Bone marrow (tissue), 2 donors: Measurements from ENCODE around the gene ZNF516.

ENCODE experiments used
- DNase-seq, 2 donors: peaks; one replicate each; lab custom pipeline; 2025; lab: John Stamatoyannopoulos, UW

The ZNF516 gene

DNA sequence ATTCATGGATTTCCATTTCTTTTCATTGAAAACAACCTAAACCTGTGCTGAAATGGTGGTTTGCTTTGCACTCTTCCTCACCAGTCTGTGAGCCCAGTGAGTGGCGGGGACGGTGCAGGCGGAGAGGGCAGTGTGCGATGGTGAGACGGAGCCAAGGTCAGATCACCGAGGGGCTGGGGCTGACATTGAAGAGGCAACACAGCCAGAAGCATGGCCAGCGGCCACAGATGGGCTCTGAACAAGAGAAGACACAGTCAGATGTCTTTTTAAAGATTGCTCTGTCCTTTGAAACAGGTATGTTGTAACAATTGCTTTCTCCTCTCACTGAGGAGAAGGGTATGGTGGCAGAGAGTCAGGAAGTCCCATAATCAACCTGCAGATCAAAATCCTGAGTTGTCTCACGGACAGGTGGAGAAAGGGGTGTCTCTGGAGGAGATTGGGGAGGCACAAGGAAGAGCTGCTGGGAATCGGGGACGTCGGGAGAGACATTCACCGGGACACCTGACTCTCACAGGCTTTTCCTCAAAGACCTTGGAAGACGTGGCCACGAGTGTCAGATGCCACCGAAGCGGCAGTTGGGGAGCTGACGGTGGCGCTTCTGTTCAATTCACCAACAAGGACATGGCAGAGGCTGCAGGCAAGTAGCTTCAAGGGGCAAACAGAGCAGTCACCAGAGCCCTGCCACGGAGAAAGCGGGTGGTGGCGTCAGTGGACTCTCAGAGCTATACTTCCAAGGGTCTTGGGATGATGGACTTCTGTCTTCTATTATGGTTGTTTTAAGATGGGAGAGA lies 12.1 kb upstream of the ZNF516 start:
- DNase-seq: no peak

DNA sequence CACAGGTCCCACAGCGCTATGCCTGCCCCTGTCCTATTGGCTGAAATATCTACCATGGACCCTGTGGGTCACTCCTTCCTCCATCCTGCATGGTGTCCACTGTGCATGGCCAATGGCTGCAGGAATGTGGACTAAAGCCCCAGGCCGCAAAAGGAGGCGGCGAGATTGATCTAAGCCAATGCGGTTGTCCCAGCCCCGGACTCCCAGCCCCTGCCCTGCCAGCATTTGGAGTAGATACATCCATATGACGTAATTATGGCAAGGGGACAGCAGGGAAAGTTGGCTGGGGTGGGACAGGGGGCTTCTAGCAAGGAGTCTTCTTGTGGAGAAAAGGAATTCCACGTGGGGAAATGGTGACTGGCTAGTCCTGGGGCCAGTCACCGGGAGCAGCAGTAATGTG lies 11.4 kb upstream of the ZNF516 start:
- DNase-seq: no peak

- DNase-seq: no peak
Observed at GRCh38 chr18:76505614-76506013, 10.6 kb upstream of the ZNF516 start.

- no peak for DNase-seq
Observed at GRCh38 chr18:76504749-76505148, 9.7 kb upstream of the ZNF516 start.

DNA sequence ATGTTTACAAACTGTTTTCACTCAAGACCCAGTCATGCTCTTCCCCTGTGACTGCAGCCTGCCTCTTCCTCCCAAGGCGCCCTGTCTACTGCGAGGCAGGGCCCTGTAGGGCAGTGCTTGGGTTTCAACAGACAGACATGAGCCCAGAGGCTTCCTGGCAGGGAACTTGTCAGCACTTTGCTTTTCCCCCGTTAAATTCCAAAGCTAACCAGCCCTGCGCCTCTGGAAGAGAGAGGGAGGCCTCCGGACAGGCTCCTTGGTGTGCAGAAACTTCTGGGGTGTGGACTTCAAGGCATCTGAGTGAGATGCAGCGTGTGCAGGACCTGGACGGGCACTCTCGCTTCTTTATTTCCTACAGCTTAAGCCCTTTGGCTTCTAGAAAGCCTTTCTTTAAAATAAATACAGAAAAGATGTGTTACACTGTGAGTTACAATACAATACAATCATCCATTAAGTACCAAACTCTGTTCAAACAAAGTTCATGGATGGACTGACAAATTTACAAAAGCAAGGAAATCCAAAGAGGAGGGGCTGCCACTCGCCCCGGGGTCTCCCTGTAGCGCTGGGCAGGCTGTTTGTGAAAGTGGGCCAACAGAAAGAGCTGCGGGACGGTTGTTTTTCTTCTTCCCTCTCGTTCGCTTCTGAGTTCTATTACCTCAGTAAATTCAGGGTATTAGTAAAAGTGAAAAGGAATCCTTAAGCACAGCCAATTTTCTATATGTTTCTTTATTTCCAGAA lies 8.8 kb upstream of the ZNF516 start:
- DNase-seq: no peak

GRCh38 chr18:76502551-76502950 lies 7.5 kb upstream of the ZNF516 start:
- DNase-seq: no peak

DNA sequence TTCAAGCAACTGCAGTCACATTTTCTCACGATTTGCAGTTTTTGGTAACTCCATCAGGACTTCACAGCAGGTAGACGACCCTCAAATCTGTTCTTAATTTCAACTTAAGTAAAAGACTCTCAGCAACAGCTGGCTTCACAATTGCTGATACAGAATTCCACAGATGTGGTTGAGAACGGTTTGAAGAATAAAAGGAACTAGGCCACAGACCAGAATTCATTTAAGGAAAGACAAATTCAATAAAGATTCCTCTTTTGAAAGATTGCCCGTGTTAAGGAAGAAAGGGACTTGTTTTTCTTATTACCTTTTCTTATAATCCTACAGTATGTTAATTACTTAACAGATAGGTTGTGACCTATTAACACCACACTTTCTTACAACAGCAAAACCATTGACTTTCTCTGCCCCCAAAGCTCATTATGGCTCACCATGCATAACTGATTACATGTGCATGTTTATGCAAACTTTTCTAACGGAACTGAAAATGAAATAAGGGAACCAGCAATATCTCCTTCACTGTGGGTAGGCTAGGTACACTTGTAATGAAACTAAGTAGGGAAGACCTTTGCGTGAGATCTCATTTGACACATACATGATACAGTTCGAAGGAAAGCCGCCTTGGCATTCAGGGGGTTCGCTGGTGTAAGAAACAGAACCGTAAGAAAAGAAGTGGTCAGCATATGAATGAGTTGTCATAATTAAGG lies 4.7 kb upstream of the ZNF516 start:
- no peak for DNase-seq

GRCh38 chr18:76499021-76499420 lies 4.0 kb upstream of the ZNF516 start:
- DNase-seq: no peak

DNA sequence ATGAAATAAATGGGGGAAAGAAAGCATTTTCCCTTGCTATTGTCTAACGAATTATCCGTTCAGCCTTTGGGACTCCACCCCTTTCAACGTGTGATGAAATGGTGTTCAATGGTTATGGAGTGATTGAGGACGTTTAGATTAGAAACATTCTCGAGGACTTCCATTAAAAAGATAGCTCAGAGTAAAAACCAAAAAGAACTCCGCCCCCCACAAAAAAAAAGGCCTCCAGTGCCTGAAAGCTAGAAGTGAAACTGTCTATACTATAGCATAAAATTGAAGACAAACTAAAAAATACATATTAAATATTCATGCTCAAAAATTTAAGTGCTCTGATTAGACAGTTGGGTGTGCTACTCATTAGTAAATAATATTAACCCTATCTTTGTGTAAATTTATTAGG lies 3.0 kb upstream of the ZNF516 start:
- DNase-seq: no peak

- DNase-seq: no peak
Observed at GRCh38 chr18:76497021-76497420, 2.0 kb upstream of the ZNF516 start.

- peak; percentile 41 to 44 for DNase-seq
Observed at GRCh38 chr18:76496194-76496890, 1.3 kb upstream of the ZNF516 start.

- DNase-seq: peak; percentile 37 to 43
Observed at GRCh38 chr18:76495435-76496193, 572 bp upstream of the ZNF516 start.

DNA sequence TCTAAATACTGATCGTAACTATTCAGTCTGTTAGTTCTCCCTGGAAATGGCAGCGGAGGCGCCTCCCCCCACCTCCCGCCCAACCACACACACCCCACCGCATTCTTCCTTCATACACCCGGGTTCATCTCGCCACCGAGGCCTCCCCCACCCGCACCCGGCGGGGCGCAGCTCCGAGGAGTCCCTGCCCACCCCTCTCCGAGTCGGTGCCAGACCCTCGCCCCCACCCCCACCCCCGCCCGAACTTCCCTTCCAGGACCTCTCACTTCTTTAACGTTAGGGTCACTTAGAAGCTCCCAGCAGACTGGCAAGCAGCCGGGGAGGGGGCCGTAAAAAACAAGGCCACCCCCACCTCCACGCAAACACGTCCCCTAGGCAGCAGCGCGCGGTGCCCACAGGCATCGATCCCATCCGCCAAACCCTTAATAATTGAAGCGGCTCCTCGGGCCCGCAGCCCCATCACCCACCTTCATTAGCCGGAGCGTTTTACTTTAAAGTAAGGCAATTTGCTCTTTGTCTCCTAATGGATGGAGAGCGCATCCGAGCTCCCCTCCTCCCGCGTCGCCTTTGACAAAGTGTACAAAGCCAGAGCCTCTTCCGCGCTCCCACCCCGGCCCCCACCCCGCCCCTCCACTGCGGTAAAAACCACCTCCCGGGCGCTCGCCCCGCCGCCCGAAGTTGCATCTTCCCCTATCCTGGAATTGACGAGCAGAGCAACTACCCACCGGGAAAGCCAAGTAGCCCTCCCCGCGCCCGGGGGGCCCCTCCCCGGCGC lies 624 bp downstream of the ZNF516 start:
- DNase-seq: no peak

DNA sequence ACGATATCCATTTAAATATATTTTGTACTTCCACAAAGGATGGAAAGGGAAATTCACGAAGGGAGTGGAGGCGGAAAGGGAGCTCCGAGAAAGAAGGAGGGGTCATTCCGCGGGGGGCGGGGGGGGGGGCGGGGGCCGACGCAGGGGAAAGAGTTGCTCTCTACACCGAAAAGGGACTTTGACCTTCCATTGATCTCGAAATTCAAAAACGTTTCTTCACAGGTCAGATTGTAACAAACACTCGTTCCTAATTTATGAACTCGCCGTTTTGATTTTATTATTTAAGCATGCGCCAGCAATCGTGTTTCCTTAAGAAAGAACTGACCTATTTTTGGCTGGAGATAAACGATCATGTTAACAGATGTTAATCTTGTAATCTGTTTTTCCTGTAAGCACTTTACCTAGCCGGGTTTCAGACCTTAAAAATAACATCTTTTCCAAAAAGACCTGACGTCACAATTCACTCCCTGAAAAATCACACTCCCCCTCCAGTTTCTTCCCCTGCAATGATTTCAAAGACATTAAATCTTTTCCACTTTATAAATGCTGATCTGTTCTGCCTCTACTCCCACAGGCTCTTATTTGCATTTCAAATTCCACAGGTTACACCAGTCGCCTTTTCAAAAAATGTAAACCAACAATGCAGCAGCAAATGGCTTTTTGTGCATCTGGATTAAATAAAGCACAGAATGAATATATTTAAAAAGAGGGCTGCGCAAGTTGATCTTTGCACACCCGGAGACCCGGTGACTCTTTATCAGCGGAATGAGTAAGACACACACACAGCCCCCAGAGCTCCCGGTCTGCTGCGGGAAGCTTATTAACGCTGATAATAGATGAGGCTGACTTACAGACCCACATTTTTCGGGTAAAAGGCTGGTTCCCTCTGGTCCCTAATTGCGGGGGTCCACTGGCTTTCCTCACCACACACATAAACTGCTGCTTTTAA lies 1.6 kb downstream of the ZNF516 start:
- DNase-seq: peak in 1 of 2 donors; percentile 64

DNA sequence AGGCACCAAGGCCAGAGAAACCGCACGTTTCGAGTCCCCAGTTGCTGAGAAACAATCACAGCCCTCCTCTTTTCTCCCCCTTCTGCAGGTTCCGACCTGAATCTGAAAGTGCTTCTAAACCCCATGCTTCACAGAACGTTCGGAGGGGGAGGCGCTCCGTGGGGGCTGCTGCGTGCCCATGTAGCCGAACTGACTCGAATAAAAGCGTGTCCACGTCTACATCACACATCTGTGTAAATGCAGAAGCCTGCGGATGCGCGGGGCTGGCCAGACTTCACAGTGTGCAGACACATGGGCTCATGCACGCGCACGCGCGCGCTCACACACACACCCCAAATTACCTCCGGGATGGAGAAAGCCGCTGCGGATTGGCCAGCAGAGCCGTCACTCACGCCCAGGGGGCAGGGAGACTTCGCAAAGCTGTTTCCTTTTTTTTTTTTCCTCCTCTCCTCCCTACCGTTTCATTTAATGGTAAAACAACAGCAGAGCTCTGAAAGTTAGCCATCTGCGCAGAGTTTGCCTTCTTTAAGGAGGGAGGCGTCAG lies 2.3 kb downstream of the ZNF516 start:
- DNase-seq: peak; percentile 93 to 94

DNA sequence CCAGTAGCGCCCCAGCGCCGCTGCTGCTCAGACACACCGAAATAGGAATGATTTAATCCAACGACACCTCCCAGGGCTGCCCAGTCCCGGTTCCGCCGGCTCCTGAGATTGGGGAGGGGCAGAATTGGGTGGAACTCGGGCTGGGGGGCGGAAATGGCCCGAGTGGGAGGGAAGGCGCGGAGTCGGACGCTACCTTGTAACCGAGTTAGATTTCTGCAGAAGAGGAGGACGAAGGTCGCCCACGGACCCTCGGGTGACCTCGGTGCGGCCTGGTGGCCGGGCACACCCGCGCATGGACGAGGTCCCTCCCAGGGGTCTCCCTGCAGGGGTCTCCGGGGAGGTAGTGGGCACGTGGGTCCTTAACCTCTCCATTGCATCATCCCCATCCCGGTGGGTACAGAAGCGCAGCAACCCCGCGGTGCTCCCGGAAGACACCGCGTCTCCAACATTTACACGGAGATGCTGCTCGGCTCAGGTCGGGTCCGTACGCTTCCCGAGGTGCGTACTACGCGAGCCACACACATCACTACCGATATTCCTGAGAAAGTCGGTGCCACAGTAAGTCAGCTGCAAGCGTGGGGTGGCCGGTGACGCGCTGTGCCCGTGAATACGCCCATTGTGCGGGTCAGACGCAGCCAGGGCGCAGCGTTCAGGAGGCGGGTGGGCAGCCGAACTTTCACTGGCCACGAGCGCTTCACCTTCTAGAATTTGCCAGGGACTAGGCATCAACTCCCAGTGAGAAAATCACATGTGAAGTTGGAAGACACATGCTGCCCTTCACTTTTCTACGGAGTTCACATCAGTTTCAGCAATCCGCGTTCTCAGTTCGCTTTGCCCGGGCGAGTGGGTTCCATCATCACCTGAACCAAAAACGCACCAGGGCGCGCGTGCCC lies 3.0 kb downstream of the ZNF516 start:
- DNase-seq: no peak

GRCh38 chr18:76491473-76491775 lies 3.6 kb downstream of the ZNF516 start:
- peak in 1 of 2 donors; percentile 14 for DNase-seq
